ENCODE measurements around the gene PPP1R18. TPM values are rescaled to one million over a fixed set of nuclear protein-coding genes. Genes with fewer than 3 reads are reported as not detected.

Gene PPP1R18
- total and polyA plus RNA-seq, 9 of the 15 experiments (the other 6 are each of a cell fraction or from before 2014, with no cell fraction given): 12.0 to 99.2 (median 42.6) TPM

- TF ChIP-seq, protein P1, sequence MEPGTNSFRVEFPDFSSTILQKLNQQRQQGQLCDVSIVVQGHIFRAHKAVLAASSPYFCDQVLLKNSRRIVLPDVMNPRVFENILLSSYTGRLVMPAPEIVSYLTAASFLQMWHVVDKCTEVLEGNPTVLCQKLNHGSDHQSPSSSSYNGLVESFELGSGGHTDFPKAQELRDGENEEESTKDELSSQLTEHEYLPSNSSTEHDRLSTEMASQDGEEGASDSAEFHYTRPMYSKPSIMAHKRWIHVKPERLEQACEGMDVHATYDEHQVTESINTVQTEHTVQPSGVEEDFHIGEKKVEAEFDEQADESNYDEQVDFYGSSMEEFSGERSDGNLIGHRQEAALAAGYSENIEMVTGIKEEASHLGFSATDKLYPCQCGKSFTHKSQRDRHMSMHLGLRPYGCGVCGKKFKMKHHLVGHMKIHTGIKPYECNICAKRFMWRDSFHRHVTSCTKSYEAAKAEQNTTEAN (CRISPR knock-in tag; IDR thresholded peaks at IDR 0.05): peak; percentile 69; the same call in 1 of the 2 replicates
- TF ChIP-seq, protein P2, sequence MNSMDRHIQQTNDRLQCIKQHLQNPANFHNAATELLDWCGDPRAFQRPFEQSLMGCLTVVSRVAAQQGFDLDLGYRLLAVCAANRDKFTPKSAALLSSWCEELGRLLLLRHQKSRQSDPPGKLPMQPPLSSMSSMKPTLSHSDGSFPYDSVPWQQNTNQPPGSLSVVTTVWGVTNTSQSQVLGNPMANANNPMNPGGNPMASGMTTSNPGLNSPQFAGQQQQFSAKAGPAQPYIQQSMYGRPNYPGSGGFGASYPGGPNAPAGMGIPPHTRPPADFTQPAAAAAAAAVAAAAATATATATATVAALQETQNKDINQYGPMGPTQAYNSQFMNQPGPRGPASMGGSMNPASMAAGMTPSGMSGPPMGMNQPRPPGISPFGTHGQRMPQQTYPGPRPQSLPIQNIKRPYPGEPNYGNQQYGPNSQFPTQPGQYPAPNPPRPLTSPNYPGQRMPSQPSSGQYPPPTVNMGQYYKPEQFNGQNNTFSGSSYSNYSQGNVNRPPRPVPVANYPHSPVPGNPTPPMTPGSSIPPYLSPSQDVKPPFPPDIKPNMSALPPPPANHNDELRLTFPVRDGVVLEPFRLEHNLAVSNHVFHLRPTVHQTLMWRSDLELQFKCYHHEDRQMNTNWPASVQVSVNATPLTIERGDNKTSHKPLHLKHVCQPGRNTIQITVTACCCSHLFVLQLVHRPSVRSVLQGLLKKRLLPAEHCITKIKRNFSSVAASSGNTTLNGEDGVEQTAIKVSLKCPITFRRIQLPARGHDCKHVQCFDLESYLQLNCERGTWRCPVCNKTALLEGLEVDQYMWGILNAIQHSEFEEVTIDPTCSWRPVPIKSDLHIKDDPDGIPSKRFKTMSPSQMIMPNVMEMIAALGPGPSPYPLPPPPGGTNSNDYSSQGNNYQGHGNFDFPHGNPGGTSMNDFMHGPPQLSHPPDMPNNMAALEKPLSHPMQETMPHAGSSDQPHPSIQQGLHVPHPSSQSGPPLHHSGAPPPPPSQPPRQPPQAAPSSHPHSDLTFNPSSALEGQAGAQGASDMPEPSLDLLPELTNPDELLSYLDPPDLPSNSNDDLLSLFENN (IDR thresholded peaks at IDR 0.05; ENCODE audit: low read depth in 2 of 2, low read length in 2 of 2): peak in 1 of 2 experiments; percentile 54; a peak in 1 of 4 replicates
- TF ChIP-seq ZNF830 (CRISPR knock-in tag; IDR thresholded peaks at IDR 0.05): peak; percentile 92; the same call in 1 of the 2 replicates
- no peak for TF ChIP-seq ZNF707 (CRISPR knock-in tag; conservative IDR thresholded peaks at IDR 0.05)
- TF ChIP-seq PML (IDR thresholded peaks at IDR 0.05; ENCODE audit: low read length): peak; percentile 75
- TF ChIP-seq RBFOX2 (IDR thresholded peaks at IDR 0.05; ENCODE audit: low read depth, low read length): peak; percentile 87
- TF ChIP-seq ZNF384 (IDR thresholded peaks at IDR 0.05; ENCODE audit: low read depth, low read length): peak; percentile 94
- TF ChIP-seq ESRRA (IDR thresholded peaks at IDR 0.05; ENCODE audit: borderline replicate concordance, low read depth): 0 out of 2 replicates have a peak, but pooled peaks have one; percentile 43
- no peak for TF ChIP-seq CEBPB (tag; IDR thresholded peaks at IDR 0.05)
- TF ChIP-seq NFIC (IDR thresholded peaks at IDR 0.05): no peak; the same call in 1 of the 2 replicates
- no peak for TF ChIP-seq ZNF780A (CRISPR knock-in tag; IDR thresholded peaks at IDR 0.05)
- TF ChIP-seq, protein P3, sequence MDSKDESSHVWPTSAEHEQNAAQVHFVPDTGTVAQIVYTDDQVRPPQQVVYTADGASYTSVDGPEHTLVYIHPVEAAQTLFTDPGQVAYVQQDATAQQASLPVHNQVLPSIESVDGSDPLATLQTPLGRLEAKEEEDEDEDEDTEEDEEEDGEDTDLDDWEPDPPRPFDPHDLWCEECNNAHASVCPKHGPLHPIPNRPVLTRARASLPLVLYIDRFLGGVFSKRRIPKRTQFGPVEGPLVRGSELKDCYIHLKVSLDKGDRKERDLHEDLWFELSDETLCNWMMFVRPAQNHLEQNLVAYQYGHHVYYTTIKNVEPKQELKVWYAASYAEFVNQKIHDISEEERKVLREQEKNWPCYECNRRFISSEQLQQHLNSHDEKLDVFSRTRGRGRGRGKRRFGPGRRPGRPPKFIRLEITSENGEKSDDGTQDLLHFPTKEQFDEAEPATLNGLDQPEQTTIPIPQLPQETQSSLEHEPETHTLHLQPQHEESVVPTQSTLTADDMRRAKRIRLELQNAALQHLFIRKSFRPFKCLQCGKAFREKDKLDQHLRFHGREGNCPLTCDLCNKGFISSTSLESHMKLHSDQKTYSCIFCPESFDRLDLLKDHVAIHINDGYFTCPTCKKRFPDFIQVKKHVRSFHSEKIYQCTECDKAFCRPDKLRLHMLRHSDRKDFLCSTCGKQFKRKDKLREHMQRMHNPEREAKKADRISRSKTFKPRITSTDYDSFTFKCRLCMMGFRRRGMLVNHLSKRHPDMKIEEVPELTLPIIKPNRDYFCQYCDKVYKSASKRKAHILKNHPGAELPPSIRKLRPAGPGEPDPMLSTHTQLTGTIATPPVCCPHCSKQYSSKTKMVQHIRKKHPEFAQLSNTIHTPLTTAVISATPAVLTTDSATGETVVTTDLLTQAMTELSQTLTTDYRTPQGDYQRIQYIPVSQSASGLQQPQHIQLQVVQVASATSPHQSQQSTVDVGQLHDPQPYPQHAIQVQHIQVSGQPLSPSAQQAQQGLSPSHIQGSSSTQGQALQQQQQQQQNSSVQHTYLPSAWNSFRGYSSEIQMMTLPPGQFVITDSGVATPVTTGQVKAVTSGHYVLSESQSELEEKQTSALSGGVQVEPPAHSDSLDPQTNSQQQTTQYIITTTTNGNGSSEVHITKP (IDR thresholded peaks at IDR 0.05; ENCODE audit: partially characterized antibody): peak; percentile 4
- TF ChIP-seq NR1H2 (CRISPR knock-in tag; IDR thresholded peaks at IDR 0.05): 0 out of 2 replicates have a peak, but pooled peaks have one; percentile 36
- peak; percentile 71 for TF ChIP-seq TOE1 (IDR thresholded peaks at IDR 0.05; ENCODE audit: borderline replicate concordance)
- TF ChIP-seq TOE1 (CRISPR knock-in tag; IDR thresholded peaks at IDR 0.05; ENCODE audit: borderline replicate concordance, low read depth): peak; percentile 68; the same call in 1 of the 2 replicates
- peak; percentile 66 for TF ChIP-seq TEAD4 (IDR thresholded peaks at IDR 0.05; ENCODE audit: low read length)
- no peak for TF ChIP-seq TEAD4 (CRISPR knock-in tag; IDR thresholded peaks at IDR 0.05; ENCODE audit: borderline replicate concordance)
- TF ChIP-seq TGIF2 (CRISPR knock-in tag; IDR thresholded peaks at IDR 0.05): peak; percentile 86; the same call in 1 of the 2 replicates
These were observed 35.0 kb upstream of the PPP1R18 start (continued) for GRCh38 chr6:30721198-30722024.
